Right cardiac atrium (tissue), 5 donors: Measurements from ENCODE around the gene PREX1. TPM values are rescaled to one million over a fixed set of nuclear protein-coding genes. Genes with fewer than 3 reads are reported as not detected.

Experiments used
- ATAC-seq, 2 donors: fragments of 200-7000 bp; cut with Tn5 transposase; one replicate each; pipeline versions ENCODE4 v1.8.0 to v1.9.1; 2020; ENCODE audit warnings: moderate library complexity in 2 of 2, mild to moderate bottlenecking in 1 of 2
- DNase-seq, 3 donors: peaks; one replicate each; pipeline ENCODE4 v3.0.0-alpha.2; 2020
- H3K27ac ChIP-seq: one replicate; pipeline ENCODE4 v1.5.1; 2013; ENCODE audit warnings: mild to moderate bottlenecking, low read length, control low read depth, moderate library complexity
- H3K27me3 ChIP-seq: one replicate; pipeline ENCODE4 v1.6.1; 2013; ENCODE audit not compliant: control insufficient read depth, insufficient read depth
- H3K4me1 ChIP-seq: one replicate; pipeline ENCODE4 v1.6.1; 2013; ENCODE audit warnings: low read length; ENCODE audit not compliant: control insufficient read depth, insufficient read depth
- H3K4me3 ChIP-seq: one replicate; pipeline ENCODE4 v1.5.1; 2013; ENCODE audit warnings: low read length, control low read depth
- H3K9me3 ChIP-seq: one replicate; pipeline ENCODE4 v1.6.1; 2013; ENCODE audit warnings: low read length; ENCODE audit not compliant: control insufficient read depth
- WGBS: extraction: QIAGEN DNeasy Blood & Tissue Kit; methylation state at CpG from one replicate; pipeline ENCODE4 v1.1.7; 2013; 5-methylcytosine and 5-hydroxymethylcytosine counted together
- intact Hi-C, 4 donors: fragments of 100-400 bp; cut with DNase I; formaldehyde crosslinking; loops; one replicate each; pipeline versions ENCODE4 v1.11.0 to v1.14.0; 2022 to 2023
- polyA plus RNA-seq: library from polyadenylated mRNA; stranded (reverse); fragments of 200-250 nt; gene quantifications from one replicate; pipeline ENCODE4 v1.2.3, GENCODE V29; 2013
- total RNA-seq, 4 donors: library from RNA; stranded (reverse); fragmentation: NEBNext Ultra II Directional; extraction: Animal tissue kit (Norgen Biotek cat#: 25700); gene quantifications; one replicate each; pipeline ENCODE4 v1.2.1, GENCODE V29; 2021
- donor health status: healthy with polysubstance abuse.
- donor health status: DM: no; HTN: yes; CAD: no.
- donor health status: DM: no; HTN: no; CAD: no.
- donor health status: DM: no; HTN: yes; CAD: no; lungs with severe emphysema.
- donor health status: DM: yes; HTN: yes; CAD: no.

PREX1 gene
- total and polyA plus RNA-seq, 5 donors: 9.0 to 16.2 (median 13.9) TPM

DNA sequence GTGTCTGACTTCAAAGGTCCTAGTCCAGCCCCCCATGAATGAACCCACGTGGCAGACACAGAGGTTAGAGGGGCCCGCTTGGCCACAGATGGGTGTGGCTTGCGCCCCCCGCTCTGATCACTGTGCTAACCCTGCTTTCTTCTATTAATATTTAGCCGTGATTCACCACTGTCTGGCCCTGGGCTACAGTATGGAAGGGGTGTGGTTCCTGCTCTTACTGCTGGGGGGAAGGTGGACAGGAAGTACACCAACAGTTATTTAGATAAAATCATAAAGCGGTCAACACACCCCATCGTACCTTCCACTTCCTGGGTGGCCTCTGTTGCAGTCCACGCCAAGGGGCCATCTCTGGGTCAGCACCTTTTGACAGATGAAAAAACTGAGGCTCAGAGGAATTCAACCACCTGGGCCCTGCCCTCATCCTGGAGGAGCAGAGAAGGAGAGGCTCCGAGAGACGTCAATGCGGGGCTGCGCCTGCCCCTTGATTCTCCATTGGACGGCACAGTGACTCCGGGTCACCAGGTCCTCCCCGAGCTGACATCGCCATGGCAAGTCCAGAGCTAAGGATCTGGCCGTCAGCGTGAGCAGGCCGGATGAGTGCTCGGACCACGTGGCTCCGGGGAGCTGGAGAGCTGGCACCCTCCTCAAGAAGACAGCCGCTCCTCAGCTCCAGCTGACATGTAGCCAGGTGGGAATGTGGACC is 206.3 kb downstream of the PREX1 start:
- Histone ChIP-seq H3K4me3 (no peak overlapping the region), H3K4me1 (no peaks in the 10 kb centered on the region), H3K27ac (no peak overlapping the region), H3K9me3 (no peaks in the 10 kb centered on the region), H3K27me3 (no peaks in the 10 kb centered on the region)
- intact Hi-C loops: loop anchor here (2.0 to 5.0 kb wide), 7 partner anchors 834 to 959 kb away; partner anchors contain the start of gene SULF2 (in 1 of the 4)
- DNase-seq (no peak), ATAC-seq (peak in 1 of 2 donors; percentile 10)
- WGBS: 45% methylated on average over 23 of the region's 23 CpGs

DNA sequence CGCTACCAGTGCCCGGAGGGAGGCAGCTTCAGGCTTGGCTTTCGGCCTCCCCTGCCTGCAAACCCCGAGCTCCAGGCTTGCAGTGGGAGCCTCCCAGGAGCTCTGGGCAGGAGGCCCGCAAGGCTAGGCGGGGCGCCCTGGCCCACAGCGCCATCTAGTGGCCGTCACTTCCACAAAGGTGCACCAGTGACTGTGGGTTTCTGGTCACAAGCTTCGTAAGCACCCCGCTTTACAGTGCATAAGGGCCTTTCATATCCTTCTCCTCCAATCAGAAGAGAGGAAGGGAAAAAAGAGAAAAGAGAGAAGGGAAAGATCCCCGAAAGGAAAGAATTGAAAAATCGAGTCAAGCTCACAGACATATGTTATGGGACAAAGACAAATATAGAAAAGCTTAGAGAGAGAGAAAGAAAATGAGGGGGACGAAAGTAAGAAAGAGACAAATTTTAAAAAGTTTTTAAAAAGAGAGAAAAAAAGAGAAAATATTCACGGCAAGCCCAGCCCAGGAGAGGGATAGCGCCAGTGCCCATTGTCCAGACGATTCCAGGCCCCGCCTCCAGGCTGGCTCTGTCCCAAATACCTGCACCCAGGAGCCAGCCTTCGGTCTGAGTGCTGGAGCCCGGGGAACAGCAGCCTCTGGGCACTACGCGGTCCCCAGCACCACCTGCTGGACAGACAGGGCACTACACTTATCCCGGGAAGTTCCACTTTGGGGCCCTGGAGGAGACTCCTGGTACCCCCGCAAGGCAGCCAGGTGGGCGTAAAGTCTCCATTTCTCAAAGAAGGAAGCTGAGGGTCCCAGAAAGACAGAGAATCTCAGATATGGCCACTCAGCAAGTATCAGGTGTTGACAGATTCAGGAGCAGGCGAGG is 207.1 kb downstream of the PREX1 start:
- Histone ChIP-seq H3K27ac (no peak overlapping the region), H3K4me1 (no peaks in the 10 kb centered on the region), H3K27me3 (no peaks in the 10 kb centered on the region), H3K4me3 (peak overlapping the region; percentile 26), H3K9me3 (no peaks in the 10 kb centered on the region)
- peak; percentile 90 to 93 for ATAC-seq
- intact Hi-C loops: loop anchor here (2.0 to 5.0 kb wide), 7 partner anchors 833 to 958 kb away; partner anchors contain the start of gene SULF2 (in 1 of the 4)
- 5% methylated on average over 26 of the region's 26 CpGs for WGBS
- peak; percentile 88 to 95 (median 95) for DNase-seq

DNA sequence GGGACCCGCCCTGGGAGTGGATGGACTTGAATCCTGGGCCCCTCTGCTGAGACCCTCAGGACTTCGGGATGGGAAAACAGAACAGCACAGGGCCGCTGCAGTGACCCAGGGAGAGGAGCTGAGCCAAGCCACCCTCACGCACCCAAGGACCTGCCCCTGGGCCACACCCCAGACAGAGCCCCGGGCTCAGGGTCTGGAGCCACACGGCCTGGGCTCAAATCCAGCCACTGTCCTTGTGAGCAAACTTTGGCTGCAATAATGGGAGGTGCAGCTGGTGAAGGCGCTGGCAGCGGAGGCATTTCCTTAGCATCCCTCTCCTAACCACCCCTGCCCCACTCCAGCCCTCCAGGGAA is 207.7 kb downstream of the PREX1 start:
- H3K27ac ChIP-seq: no peak overlapping the region
- ATAC-seq: peak; percentile 19 to 33
- 40% methylated on average over 8 of the region's 8 CpGs for WGBS
- DNase-seq: peak in 1 of 3 donors; percentile 68
- H3K27me3 ChIP-seq: no peaks in the 10 kb centered on the region
- H3K4me1 ChIP-seq: no peaks in the 10 kb centered on the region
- no peaks in the 10 kb centered on the region for H3K9me3 ChIP-seq
- H3K4me3 ChIP-seq: no peak overlapping the region
- intact Hi-C loops: loop anchor here (2.0 to 5.0 kb wide), 7 partner anchors 833 to 958 kb away; partner anchors contain the start of gene SULF2 (in 1 of the 4)

DNA sequence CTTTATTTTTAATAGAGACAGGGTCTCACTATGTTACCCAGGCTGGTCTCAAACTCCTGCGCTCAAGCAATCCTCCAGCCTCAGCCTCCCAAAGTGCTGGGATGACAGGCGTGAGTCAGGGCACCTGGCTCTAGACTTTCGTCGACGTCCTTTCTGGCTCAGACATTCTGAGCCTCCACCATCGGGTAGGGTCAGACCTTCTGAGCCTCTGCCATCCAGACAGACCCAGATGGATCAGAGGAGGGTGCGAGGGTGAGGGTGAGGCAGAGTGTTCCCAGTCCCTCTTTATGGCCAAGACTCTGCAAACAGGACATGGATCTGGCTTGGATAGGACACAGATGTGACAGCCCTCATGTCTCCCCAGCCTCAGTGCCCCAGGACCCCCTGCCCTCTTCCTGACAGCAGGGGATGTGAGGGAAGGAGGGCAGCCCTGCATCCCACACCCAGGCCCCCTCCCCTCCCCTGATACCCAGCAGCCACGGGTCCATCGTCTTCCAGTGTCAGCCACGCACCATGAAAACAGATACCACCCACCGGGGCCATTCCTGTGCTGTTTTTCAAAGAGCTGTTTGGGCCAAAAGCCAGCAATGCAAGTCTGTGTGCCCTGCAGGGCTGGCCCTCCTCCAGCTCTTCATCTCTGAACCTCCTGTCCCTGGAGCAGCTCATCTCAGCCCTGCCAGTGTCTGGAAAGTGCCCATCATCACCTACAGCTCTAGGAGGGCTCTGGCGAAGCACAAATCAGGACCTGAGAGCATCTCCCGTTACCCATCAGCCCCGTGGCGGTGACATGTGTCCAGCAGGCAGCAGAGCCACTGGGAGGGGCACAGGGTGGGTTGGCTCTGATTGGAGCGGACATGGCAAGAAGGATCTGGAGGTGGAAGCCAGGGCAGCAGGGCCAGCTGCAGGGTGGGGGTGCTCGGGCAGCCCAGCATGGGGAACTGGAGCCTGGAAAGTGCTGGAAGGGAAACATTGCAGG is 208.4 kb downstream of the PREX1 start:
- peak; percentile 35 to 83 (median 78) for DNase-seq
- H3K27ac ChIP-seq: no peak overlapping the region

DNA sequence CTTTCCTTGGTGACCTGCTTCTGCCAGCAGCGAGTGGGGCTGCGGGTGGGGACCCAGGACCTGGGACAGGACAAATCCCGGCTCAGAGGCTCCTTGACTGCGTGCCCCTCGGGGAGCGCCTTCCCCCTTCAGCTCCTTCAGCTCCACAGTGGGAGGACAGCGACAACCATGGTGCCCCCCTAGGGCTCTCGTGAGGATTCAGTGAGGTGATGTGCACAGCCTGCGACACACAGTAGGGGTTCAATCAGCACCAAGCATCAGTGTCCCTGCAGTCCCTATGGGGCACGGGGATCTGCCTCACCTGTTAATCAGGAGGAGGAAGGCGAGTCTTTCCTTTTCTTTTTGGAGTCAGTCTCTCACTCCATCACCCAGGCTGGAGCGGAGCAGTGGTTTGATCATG is 209.2 kb downstream of the PREX1 start:
- H3K4me1 ChIP-seq: no peaks in the 10 kb centered on the region
- WGBS: 83% methylated on average over 12 of the region's 12 CpGs
- H3K9me3 ChIP-seq: no peaks in the 10 kb centered on the region
- H3K27me3 ChIP-seq: no peaks in the 10 kb centered on the region
- DNase-seq (no peak), ATAC-seq (no peak)
- intact Hi-C loops: no loop called here
- no peak overlapping the region for H3K27ac ChIP-seq
- no peak overlapping the region for H3K4me3 ChIP-seq

More for the DNA sequence above, 208.4 kb downstream of the PREX1 start:
- 56% methylated on average over 17 of the region's 17 CpGs for WGBS
- Histone ChIP-seq H3K9me3 (no peaks in the 10 kb centered on the region), H3K4me3 (no peak overlapping the region), H3K4me1 (no peaks in the 10 kb centered on the region), H3K27me3 (no peaks in the 10 kb centered on the region)
- intact Hi-C loops: loop anchor here (2.0 to 5.0 kb wide), 7 partner anchors 832 to 957 kb away; partner anchors contain the start of gene SULF2 (in 1 of the 4)
- ATAC-seq: peak; percentile 6 to 78

DNA sequence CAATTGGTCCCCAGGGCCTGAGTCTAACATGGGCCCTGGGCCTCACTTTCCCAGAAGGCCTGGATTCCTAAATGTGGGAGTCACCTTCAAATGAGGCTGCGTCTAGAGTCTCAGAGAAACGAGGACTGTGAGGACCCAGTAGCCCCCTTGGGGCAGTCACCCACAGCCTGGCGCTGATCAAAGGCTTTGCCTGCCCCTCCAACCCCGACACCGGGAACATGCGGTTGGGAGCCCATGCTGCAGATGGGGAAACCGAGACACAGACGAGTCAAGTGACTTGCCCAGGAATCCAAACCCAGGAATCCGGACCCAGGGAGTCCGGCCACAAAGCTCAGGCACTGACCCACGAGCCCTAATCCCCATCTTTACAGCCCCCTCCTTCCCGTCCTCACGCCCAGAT is 209.7 kb downstream of the PREX1 start:
- WGBS: 89% methylated on average over 13 of the region's 13 CpGs
- no peak for ATAC-seq
- H3K9me3 ChIP-seq: no peaks in the 10 kb centered on the region
- no peaks in the 10 kb centered on the region for H3K4me1 ChIP-seq
- H3K27ac ChIP-seq: no peak overlapping the region
- no peaks in the 10 kb centered on the region for H3K27me3 ChIP-seq
- no peak for DNase-seq
- H3K4me3 ChIP-seq: no peak overlapping the region
- intact Hi-C loops: no loop called here

DNA sequence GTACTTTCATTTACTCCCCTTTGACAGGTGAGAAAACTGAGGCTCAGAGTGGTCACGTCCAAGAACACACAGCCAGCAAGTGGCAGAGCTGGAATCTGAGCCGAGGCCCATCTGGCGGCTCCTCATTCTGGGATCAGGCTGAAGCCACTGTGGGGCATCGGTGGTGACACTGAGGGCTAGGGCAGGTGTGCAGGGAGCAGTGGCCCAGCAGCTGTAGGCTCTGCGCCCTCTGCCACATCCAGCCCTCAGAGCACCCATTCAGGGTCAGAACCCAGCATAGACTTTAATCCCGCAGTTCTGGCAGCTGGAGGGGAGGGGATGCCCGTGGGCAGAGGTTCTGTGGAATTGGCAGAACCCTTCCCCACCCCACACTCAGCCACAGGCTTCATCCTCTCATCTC is 210.3 kb downstream of the PREX1 start:
- ATAC-seq (no peak), DNase-seq (peak in 1 of 3 donors; percentile 31)
- Histone ChIP-seq H3K4me3 (no peak overlapping the region), H3K27ac (no peak overlapping the region), H3K27me3 (no peaks in the 10 kb centered on the region), H3K9me3 (no peaks in the 10 kb centered on the region), H3K4me1 (no peaks in the 10 kb centered on the region)
- intact Hi-C loops: no loop called here
- WGBS: 91% methylated on average over 7 of the region's 7 CpGs

DNA sequence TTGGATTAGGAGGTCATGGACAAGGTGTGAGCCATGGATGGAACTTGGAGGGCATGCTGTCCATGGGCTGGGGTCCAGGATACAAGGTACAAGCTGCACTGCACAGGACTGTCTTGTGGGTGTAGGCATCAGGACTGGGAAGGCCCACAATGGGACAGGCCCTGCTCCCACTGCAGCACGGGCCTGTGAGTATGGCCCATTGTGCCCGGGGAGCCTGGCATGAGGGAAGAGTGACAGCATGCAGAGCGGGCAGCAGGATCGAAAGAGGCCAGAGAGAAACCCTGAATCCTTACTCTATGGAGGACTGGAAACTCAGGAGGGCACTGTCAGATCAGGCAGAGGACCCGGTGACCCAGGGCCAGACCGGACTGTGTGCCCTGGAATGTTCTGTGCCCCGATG is 211.3 kb downstream of the PREX1 start:
- Histone ChIP-seq H3K4me1 (no peaks in the 10 kb centered on the region), H3K4me3 (no peak overlapping the region), H3K27ac (no peak overlapping the region), H3K27me3 (no peaks in the 10 kb centered on the region), H3K9me3 (no peaks in the 10 kb centered on the region)
- 89% methylated on average over 7 of the region's 7 CpGs for WGBS
- DNase-seq (peak in 1 of 3 donors; percentile 36), ATAC-seq (no peak)
- intact Hi-C loops: no loop called here

DNA sequence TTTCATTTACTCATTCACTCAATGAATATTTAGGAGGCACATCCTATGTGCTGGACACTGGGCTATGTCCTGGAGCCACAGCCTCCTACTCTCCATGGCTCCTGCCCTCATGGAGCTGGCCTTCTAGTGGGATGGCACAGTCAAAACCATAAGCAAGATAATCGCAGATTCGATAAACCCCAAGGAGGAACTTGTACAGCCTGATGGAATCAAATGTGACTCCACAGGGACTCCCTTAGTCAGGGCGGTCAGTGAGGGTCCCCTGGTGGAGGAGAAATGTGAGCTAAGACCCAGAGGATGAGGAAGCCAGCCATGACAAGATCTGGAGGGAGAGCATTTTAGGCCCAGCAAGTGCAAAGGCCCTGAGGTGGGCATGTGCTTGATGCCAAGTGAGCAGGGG is 211.9 kb downstream of the PREX1 start:
- intact Hi-C loops: no loop called here
- no peak overlapping the region for H3K27ac ChIP-seq
- no peaks in the 10 kb centered on the region for H3K27me3 ChIP-seq
- H3K9me3 ChIP-seq: no peaks in the 10 kb centered on the region
- ATAC-seq (no peak), DNase-seq (no peak)
- no peak overlapping the region for H3K4me3 ChIP-seq
- no peaks in the 10 kb centered on the region for H3K4me1 ChIP-seq
- WGBS: 79% methylated on average over 3 of the region's 3 CpGs

DNA sequence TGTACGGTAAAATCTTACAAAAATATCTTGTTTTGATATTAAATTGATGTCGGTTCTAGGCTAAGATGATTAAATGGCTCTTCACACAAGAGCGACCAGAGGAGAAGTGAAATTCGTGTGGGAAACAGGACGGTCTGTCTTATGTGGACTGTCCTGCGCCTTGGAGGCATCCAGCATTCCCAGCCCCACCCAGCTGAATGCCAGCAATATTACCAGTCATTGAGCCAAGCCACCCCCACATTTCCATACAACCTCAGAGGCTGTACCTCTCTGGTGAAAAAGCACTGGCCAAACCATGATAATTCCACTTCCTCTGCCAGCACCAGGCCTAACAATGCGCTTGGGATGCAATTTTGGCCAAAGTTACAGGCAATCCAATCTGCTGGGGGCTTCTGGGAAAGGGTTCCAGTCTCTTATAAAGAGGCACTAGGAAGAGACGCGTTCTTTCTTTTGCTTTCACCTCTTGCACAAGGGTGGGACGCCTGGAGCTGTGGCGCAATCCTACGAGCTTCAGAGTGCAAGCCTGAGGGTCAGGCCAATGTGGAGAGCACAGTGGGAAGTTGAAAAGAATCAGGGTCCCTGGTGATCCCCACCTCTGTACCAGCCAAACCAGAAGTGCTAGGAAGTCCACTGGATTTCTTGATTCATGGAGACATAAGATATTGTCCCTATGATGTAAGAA is 213.1 kb downstream of the PREX1 start:
- H3K27ac ChIP-seq: no peak overlapping the region
- H3K9me3 ChIP-seq: no peaks in the 10 kb centered on the region
- 89% methylated on average over 12 of the region's 12 CpGs for WGBS
- H3K4me3 ChIP-seq: no peak overlapping the region
- DNase-seq (no peak), ATAC-seq (no peak)
- H3K4me1 ChIP-seq: no peaks in the 10 kb centered on the region
- intact Hi-C loops: no loop called here
- H3K27me3 ChIP-seq: no peaks in the 10 kb centered on the region
